GM12865 (cell line): Measurements from ENCODE around the gene RPUSD4.

Source experiments
- DNase-seq: peaks from one replicate; pipeline ENCODE4 v3.0.0; 2010; ENCODE audit warnings: low read depth
- H3K4me3 ChIP-seq: 2 replicates; pipeline ENCODE4 v1.5.1; 2011; ENCODE audit warnings: mild to moderate bottlenecking, low read depth, low read length, control low read depth
- TF ChIP-seq, protein P1 (sequence below): IDR thresholded peaks from 2 replicates; pipeline ENCODE4 v1.5.1; 2011; ENCODE audit warnings: low read length, control low read depth, low read depth, inconsistent platforms; ENCODE audit not compliant: insufficient read depth; ENCODE audit errors: missing control alignments

RPUSD4 gene

DNA sequence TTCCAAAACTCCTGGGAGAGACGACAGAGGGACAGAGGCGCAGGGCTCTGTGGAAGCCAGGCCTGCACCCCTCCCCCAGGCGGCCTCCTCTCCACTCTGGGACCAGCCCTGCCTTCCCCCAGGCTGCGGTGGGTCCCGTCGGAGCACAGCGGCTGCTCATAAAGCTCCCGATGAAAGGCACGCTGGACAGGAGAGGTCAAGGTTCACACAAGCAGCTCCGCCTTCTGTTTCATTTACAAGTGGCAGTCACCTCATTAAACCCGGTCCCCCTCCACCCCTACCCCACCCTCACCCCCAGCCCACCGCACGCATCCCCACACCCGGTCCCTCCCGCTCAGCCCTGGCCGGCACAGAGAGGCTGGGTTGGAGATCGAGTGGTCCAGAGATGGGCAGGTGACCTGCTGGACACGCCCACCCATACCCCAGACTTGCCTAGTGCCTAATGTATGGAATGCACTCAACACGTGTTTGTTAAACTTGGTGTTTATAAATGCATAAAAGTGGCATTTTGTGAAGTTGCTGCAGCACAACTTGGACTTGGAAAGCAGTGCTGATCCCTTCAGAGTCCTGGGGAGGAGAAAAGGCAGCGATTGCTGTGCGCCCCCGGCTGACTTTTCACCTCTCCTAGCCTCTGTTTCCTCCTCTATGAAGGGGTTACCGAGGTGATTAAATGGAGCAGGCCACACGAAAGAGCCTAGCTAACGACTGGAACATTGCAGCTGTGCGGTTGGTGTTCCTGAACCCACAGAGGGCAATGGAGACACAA is 26.0 kb downstream of the RPUSD4 start:
- no peak overlapping the region for H3K4me3 ChIP-seq
- DNase-seq: no peak
- TF ChIP-seq, protein P1, sequence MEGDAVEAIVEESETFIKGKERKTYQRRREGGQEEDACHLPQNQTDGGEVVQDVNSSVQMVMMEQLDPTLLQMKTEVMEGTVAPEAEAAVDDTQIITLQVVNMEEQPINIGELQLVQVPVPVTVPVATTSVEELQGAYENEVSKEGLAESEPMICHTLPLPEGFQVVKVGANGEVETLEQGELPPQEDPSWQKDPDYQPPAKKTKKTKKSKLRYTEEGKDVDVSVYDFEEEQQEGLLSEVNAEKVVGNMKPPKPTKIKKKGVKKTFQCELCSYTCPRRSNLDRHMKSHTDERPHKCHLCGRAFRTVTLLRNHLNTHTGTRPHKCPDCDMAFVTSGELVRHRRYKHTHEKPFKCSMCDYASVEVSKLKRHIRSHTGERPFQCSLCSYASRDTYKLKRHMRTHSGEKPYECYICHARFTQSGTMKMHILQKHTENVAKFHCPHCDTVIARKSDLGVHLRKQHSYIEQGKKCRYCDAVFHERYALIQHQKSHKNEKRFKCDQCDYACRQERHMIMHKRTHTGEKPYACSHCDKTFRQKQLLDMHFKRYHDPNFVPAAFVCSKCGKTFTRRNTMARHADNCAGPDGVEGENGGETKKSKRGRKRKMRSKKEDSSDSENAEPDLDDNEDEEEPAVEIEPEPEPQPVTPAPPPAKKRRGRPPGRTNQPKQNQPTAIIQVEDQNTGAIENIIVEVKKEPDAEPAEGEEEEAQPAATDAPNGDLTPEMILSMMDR: no peak

DNA sequence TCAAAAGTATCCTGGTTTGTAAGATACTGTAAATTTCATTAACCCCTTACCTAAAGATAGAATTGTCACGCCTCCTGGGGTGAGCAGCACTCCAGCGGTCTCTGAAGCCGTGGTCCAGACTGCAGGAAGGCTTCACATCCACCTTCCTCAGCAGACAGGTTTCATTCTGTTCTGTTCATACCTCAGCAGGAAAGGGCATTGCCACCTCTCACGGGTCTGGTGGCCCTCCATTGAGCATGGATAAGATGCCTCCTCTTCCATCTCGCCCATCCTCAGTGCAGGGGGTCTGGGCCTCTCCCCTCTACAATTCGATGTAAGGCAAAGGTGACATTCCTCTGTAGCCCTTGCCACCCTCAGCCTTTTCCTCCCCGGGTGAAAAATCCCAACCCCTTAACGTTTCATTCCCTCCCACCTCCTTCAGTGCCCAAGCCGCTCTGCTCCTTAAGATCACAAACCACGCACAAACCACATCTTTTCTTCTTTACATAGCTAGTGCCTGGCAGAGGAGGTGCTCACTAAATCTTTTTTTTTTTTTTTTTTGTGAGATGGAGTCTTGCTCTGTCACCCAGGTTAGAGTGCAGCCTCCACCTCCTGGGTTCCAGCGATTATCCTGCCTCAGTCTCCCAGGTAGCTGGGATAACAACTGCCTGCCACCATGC is 28.5 kb downstream of the RPUSD4 start:
- no peak overlapping the region for H3K4me3 ChIP-seq
- no peak for DNase-seq
- TF ChIP-seq, protein P1: no peak

DNA sequence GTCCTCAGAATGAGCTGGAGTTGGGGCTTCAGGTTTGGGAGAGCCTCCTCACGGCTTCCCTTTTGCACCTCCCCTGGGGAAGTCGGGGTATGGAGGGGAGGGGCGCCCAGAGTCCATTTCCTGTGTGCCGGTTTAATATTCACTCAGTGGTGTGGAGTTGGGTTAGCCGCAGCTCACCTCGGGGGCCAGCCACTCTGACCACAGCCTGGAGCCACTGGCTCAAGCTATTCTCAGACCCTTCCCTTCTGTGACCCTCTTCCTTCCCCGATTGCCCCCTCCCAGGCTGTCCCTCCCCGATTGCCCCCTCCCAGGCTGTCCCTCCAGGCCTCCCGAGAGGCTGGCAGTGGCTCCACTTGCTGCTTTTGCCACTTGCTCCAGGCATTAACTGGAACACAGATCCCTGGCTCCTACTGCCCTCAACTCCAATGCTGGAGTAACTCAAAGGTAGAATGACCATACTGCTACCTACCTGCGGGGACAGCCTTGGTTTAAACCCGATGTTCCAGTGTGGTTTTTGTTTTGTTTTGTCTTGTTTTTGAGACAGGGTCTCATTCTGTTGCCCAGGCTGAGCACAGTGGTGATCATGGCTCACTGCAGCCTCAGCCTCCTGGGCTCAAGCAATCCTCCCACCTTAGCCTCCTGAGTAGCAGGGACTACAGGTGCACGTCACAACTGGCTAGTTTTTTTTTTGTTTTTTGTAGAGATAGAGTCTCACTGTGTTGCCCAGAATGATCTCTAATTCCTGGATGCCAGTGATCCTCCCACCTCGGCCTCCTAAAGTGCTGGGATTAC is 29.3 kb downstream of the RPUSD4 start:
- DNase-seq: no peak
- no peak overlapping the region for H3K4me3 ChIP-seq
- TF ChIP-seq, protein P1: no peak

DNA sequence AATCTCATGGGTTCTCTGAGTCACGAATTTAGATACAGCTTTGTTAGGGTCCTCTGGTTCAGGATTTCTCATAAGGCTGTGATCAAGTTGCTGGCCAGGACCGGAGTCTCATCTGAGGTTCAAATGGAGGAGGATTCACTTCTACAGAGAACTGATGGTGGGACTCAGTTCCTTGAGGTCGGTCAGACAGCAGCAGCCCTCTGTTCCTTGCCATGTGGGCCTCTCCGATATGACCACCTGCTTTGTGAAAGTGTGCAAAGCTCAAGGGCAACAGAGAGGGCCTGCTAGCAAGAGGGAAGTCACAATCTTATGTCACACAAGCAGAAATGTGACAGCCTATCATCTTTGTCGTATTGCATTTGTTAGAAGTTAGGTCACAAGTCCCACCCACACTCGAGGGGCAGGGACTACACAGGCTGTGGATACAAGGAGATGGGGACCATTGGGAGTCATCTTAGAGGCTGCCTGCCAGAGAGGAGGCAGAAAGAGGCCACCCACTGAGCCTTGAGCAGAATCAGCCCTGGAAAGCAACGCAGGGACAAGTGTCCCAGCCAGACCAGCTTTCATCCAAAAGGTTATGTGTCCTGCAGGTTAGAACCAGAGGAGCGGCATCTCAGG is 34.5 kb downstream of the RPUSD4 start:
- DNase-seq: no peak
- TF ChIP-seq, protein P1: no peak
- no peak overlapping the region for H3K4me3 ChIP-seq

DNA sequence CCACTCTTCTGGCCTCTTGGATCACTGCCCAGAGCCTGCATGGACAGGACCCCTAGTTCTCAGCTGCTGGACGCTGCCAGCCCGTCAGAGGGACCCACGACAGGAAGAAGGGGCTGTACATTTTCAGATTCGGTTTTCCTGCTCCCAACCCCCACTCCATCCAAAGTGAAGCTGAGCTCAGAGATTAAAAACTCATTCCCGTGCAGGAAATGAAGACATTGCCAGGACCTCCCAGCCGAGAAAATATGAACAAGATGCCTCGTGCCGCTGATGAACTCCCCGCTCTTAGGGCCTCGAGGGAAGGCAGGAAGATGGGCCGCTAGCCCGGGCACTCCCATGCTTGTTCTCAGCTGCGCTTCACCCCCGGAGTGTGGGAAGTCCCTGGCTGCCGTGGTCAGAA is 36.1 kb downstream of the RPUSD4 start:
- DNase-seq: no peak
- no peak overlapping the region for H3K4me3 ChIP-seq
- TF ChIP-seq, protein P1: no peak

DNA sequence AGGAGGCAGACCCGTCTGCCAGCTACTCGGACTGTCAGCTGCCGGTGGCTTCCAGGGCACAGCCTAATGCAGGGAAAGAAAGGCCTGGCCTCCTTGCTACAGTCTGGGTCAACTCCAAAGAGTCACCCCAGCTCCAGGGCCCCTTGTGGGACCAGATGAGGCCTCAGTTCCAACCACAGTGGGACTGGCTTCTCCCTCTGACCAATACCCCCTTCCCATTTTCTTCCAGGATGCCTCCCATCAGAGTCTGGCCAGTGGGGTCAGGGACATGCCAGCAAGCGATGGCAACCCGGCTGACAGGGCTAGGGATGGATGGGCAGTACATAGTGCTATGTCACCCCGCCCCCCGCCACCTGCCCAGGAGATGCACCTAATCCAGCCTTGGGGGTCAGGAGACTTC is 36.6 kb downstream of the RPUSD4 start:
- no peak for DNase-seq
- H3K4me3 ChIP-seq: no peak overlapping the region
- TF ChIP-seq, protein P1: no peak
